GM23338 (cell line): ENCODE results near the gene TTC27. TPM values are rescaled to one million over a fixed set of nuclear protein-coding genes. Genes with fewer than 3 reads are reported as not detected.
"Not testable (repeated sequence)": the region's sequence is repeated elsewhere in the genome, so short reads cannot be mapped to it uniquely, and the experiment has no call there.

ENCODE experiments used
- ATAC-seq: fragments of 200-7000 bp; cut with Tn5 transposase; 3 replicates; pipeline ENCODE4 v1.9.1; 2020
- DNase-seq: peaks from one replicate; pipeline ENCODE4 v3.0.0-alpha.2; 2015; ENCODE audit warnings: low spot score
- H2AFZ ChIP-seq: fragments of 200-600 bp; sonication (generic); 2 replicates; pipeline ENCODE4 v1.8.0; 2016; ENCODE audit warnings: antibody characterized with exemption, mild to moderate bottlenecking, moderate library complexity
- H3F3A ChIP-seq: fragments of 200-600 bp; sonication (generic); replicated peaks from 2 replicates; pipeline ENCODE4 v1.8.0; 2017; ENCODE audit warnings: antibody characterized with exemption, mixed run types, low read depth
- H3K27ac ChIP-seq: fragments of 200-600 bp; sonication (generic); 2 replicates; pipeline ENCODE4 v1.6.1; 2016; ENCODE audit warnings: low read depth
- H3K27me3 ChIP-seq: fragments of 200-600 bp; sonication (generic); 2 replicates; pipeline ENCODE4 v1.8.0; 2016; ENCODE audit warnings: mild to moderate bottlenecking, mixed run types, moderate library complexity; ENCODE audit not compliant: insufficient read depth
- H3K36me3 ChIP-seq: fragments of 200-600 bp; sonication (generic); 2 replicates; pipeline ENCODE4 v1.8.0; 2016; ENCODE audit warnings: mild to moderate bottlenecking; ENCODE audit not compliant: insufficient read depth
- H3K4me1 ChIP-seq: fragments of 200-600 bp; sonication (generic); 2 replicates; pipeline ENCODE4 v1.8.0; 2016; ENCODE audit warnings: mild to moderate bottlenecking, moderate library complexity; ENCODE audit not compliant: insufficient read depth
- H3K4me2 ChIP-seq: fragments of 200-600 bp; sonication (generic); 2 replicates; pipeline ENCODE4 v1.7.1; 2017; ENCODE audit warnings: mixed run types
- H3K4me3 ChIP-seq: fragments of 200-600 bp; sonication (generic); 2 replicates; pipeline ENCODE4 v1.6.1; 2016; ENCODE audit warnings: mixed run types
- H3K79me2 ChIP-seq: fragments of 200-600 bp; sonication (generic); replicated peaks from 2 replicates; pipeline ENCODE4 v1.8.0; 2017; ENCODE audit warnings: mild to moderate bottlenecking; ENCODE audit not compliant: insufficient read depth
- H3K9me2 ChIP-seq: fragments of 200-600 bp; sonication (generic); 2 replicates; pipeline ENCODE4 v1.8.0; 2017; ENCODE audit not compliant: insufficient read depth
- H4K20me1 ChIP-seq: fragments of 200-600 bp; sonication (generic); replicated peaks from 2 replicates; pipeline ENCODE4 v1.8.0; 2017; ENCODE audit warnings: mild to moderate bottlenecking; ENCODE audit not compliant: insufficient read depth
- H3K27ac Mint-ChIP-seq: 2 replicates; pipeline ENCODE4 v1.8.0; 2020; ENCODE audit warnings: inconsistent platforms, mild to moderate bottlenecking, moderate library complexity, mixed read lengths
- H3K27me3 Mint-ChIP-seq: 3 replicates; pipeline ENCODE4 v1.8.0; 2022; ENCODE audit warnings: low read depth, mild to moderate bottlenecking, moderate library complexity, mixed read lengths, inconsistent platforms; ENCODE audit not compliant: insufficient read depth, poor library complexity
- H3K36me3 Mint-ChIP-seq: 3 replicates; pipeline ENCODE4 v1.8.0; 2021; ENCODE audit warnings: low read depth, mild to moderate bottlenecking, inconsistent platforms, moderate library complexity, mixed read lengths
- H3K4me1 Mint-ChIP-seq: 3 replicates; pipeline ENCODE4 v1.8.0; 2020; ENCODE audit warnings: mild to moderate bottlenecking, inconsistent platforms, mixed read lengths
- H3K4me3 Mint-ChIP-seq: 3 replicates; pipeline ENCODE4 v1.8.0; 2021; ENCODE audit warnings: moderate library complexity, mild to moderate bottlenecking, inconsistent platforms, mixed read lengths
- H3K9me3 Mint-ChIP-seq: 3 replicates; pipeline ENCODE4 v1.8.0; 2020; ENCODE audit warnings: moderate library complexity, mild to moderate bottlenecking, inconsistent platforms, mixed read lengths
- CREB1 ChIP-seq: fragments of 250-450 bp; sonication (Bioruptor Pico); IDR thresholded peaks from 2 replicates; pipeline ENCODE4 v1.5.0; 2020; ENCODE audit warnings: low read depth, mild to moderate bottlenecking, moderate library complexity
- EZH2 ChIP-seq: fragments of 200-600 bp; sonication (generic); IDR thresholded peaks from one replicate; pipeline ENCODE4 v1.8.0; 2017; ENCODE audit warnings: antibody characterized with exemption, mild to moderate bottlenecking, low read depth; ENCODE audit not compliant: unreplicated experiment
- JUNB ChIP-seq: IDR thresholded peaks from one replicate; pipeline ENCODE4 v1.6.1; 2016; ENCODE audit warnings: antibody characterized with exemption; ENCODE audit not compliant: unreplicated experiment
- NANOG ChIP-seq: IDR thresholded peaks from 2 replicates; pipeline ENCODE4 v1.6.1; 2016; ENCODE audit warnings: antibody characterized with exemption, borderline replicate concordance
- POLR2AphosphoS5 ChIP-seq: IDR thresholded peaks from 2 replicates; pipeline ENCODE4 v1.6.1; 2016; ENCODE audit warnings: antibody characterized with exemption, low read depth
- REST ChIP-seq: IDR thresholded peaks from one replicate; pipeline ENCODE4 v1.6.1; 2018; ENCODE audit warnings: antibody characterized with exemption; ENCODE audit not compliant: unreplicated experiment
- polyA plus RNA-seq: library from polyadenylated mRNA; unstranded; fragments of >200 nt; fragmentation: Nextera tagmentation; extraction: Ambion mirVana; gene quantifications from 2 replicates; pipeline ENCODE4 v1.2.1, GENCODE V29; 2016
- total RNA-seq: library from RNA; depleted of rRNA; stranded (reverse); fragments of >200 nt; shearing (Covaris generic); gene quantifications from 2 replicates; pipeline ENCODE4 v1.2.3, GENCODE V29; 2014
- TF ChIP-seq, protein P1 (sequence below), 2 experiments: fragments of 200-600 bp in 1 of 2; sonication (generic) in 1 of 2; conservative IDR thresholded peaks; 2 replicates each; pipeline versions ENCODE4 v1.5.1 to v1.6.1; 2016 to 2017; ENCODE audit warnings: antibody characterized with exemption in 2 of 2, low read depth in 2 of 2, mild to moderate bottlenecking in 2 of 2, moderate library complexity in 1 of 2
- TF ChIP-seq, protein P2 (sequence below): IDR thresholded peaks from 2 replicates; pipeline ENCODE4 v1.6.1; 2016; ENCODE audit warnings: antibody characterized with exemption

TTC27 gene
- total and polyA plus RNA-seq, 2 experiments from 2014 or later = 11.8 to 41.3 TPM

GRCh38 chr2:32633040-32633439, 5.2 kb downstream of the TTC27 start:
- TF ChIP-seq, protein P1, sequence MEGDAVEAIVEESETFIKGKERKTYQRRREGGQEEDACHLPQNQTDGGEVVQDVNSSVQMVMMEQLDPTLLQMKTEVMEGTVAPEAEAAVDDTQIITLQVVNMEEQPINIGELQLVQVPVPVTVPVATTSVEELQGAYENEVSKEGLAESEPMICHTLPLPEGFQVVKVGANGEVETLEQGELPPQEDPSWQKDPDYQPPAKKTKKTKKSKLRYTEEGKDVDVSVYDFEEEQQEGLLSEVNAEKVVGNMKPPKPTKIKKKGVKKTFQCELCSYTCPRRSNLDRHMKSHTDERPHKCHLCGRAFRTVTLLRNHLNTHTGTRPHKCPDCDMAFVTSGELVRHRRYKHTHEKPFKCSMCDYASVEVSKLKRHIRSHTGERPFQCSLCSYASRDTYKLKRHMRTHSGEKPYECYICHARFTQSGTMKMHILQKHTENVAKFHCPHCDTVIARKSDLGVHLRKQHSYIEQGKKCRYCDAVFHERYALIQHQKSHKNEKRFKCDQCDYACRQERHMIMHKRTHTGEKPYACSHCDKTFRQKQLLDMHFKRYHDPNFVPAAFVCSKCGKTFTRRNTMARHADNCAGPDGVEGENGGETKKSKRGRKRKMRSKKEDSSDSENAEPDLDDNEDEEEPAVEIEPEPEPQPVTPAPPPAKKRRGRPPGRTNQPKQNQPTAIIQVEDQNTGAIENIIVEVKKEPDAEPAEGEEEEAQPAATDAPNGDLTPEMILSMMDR (conservative IDR thresholded peaks at IDR 0.05; ENCODE audit: low read depth in 2 of 2) = no peak
- TF ChIP-seq JUNB (no peak), POLR2AphosphoS5 (no peak), NANOG (no peak)

GRCh38 chr2:32638548-32638947, 10.7 kb downstream of the TTC27 start:
- not testable (repeated sequence) for H3K27me3 Mint-ChIP-seq, DNase-seq, H3F3A ChIP-seq, ATAC-seq, H3K4me3 Mint-ChIP-seq, H3K9me2 ChIP-seq, H3K27me3 ChIP-seq, H3K4me1 Mint-ChIP-seq, H4K20me1 ChIP-seq, H3K9me3 Mint-ChIP-seq, H3K27ac Mint-ChIP-seq, H3K79me2 ChIP-seq, H3K4me1 ChIP-seq, H3K36me3 ChIP-seq, H2AFZ ChIP-seq, H3K27ac ChIP-seq, H3K4me3 ChIP-seq, H3K4me2 ChIP-seq
- peaks cover 19% of the 10 kb centered on the region; the same call in 2 of the 3 replicates for H3K36me3 Mint-ChIP-seq

More at GRCh38 chr2:32633040-32633439, 5.2 kb downstream of the TTC27 start:
- H3K79me2 ChIP-seq = peaks cover 19% of the 10 kb centered on the region
- H3K9me2 ChIP-seq = no peaks in the 10 kb centered on the region
- H4K20me1 ChIP-seq = peaks cover 3% of the 10 kb centered on the region; the same call in 1 of the 2 replicates
- H3K36me3 ChIP-seq = peaks cover 4% of the 10 kb centered on the region; the same call in 1 of the 2 replicates
- Mint-ChIP-seq H3K4me3 (no peak overlapping the region), H3K9me3 (no peaks in the 10 kb centered on the region), H3K27me3 (no peaks in the 10 kb centered on the region), H3K27ac (no peak overlapping the region), H3K4me1 (peaks cover 2% of the 10 kb centered on the region; the same call in 2 of the 3 replicates), H3K36me3 (peaks cover 11% of the 10 kb centered on the region; the same call in 2 of the 3 replicates)
- no peak for ATAC-seq
- H3K4me1 ChIP-seq = no peaks in the 10 kb centered on the region
- no peak overlapping the region for H3K4me2 ChIP-seq
- DNase-seq = no peak
- H3K27me3 ChIP-seq = no peaks in the 10 kb centered on the region
- no peaks in the 10 kb centered on the region for H3F3A ChIP-seq
- H3K4me3 ChIP-seq = no peak overlapping the region
- no peak overlapping the region for H2AFZ ChIP-seq
- H3K27ac ChIP-seq = 0 out of 2 replicates have a peak overlapping the region, but pooled peaks have one; percentile 9

- ATAC-seq (no peak), DNase-seq (no peak)
- Histone ChIP-seq H3K36me3 (peaks cover 7% of the 10 kb centered on the region), H2AFZ (no peak overlapping the region), H3K27ac (no peak overlapping the region), H3K4me1 (no peaks in the 10 kb centered on the region), H3K9me2 (no peaks in the 10 kb centered on the region), H3K4me3 (no peak overlapping the region), H3F3A (no peaks in the 10 kb centered on the region), H4K20me1 (peaks cover 3% of the 10 kb centered on the region; the same call in 1 of the 2 replicates), H3K79me2 (no peaks in the 10 kb centered on the region), H3K27me3 (no peaks in the 10 kb centered on the region), H3K4me2 (no peak overlapping the region)
- Mint-ChIP-seq H3K4me1 (no peaks in the 10 kb centered on the region), H3K27ac (no peak overlapping the region), H3K4me3 (no peak overlapping the region), H3K27me3 (no peaks in the 10 kb centered on the region), H3K36me3 (peaks cover 19% of the 10 kb centered on the region; the same call in 2 of the 3 replicates), H3K9me3 (no peaks in the 10 kb centered on the region)
- TF ChIP-seq EZH2 (no peak), REST (no peak), CREB1 (CRISPR knock-in tag) (no peak)
- TF ChIP-seq, protein P1 (conservative IDR thresholded peaks at IDR 0.05; ENCODE audit: low read depth in 2 of 2) = no peak
- TF ChIP-seq, protein P2, sequence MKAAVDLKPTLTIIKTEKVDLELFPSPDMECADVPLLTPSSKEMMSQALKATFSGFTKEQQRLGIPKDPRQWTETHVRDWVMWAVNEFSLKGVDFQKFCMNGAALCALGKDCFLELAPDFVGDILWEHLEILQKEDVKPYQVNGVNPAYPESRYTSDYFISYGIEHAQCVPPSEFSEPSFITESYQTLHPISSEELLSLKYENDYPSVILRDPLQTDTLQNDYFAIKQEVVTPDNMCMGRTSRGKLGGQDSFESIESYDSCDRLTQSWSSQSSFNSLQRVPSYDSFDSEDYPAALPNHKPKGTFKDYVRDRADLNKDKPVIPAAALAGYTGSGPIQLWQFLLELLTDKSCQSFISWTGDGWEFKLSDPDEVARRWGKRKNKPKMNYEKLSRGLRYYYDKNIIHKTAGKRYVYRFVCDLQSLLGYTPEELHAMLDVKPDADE = no peak
These were observed 13.3 kb downstream of the TTC27 start for GRCh38 chr2:32641180-32641579.
